PC-9 (cell line): ENCODE results near the gene LSR. TPM values are rescaled to one million over a fixed set of nuclear protein-coding genes. Genes with fewer than 3 reads are reported as not detected.

Experiments
- BruUV-seq: library from RNA; stranded (reverse); fragments of 400-500 nt; replicated peaks from 2 replicates; lab custom pipeline; 2021; lab: Mats Ljungman, UMichigan
- CTCF ChIA-PET: fragments of 300-600 bp; sonication (Branson Sonifier 250); formaldehyde crosslinking; loops from one replicate; lab custom pipeline; 2022; ENCODE audit warnings: antibody characterized with exemption; lab: Charles Lee
- POLR2A ChIA-PET: fragments of 300-600 bp; sonication (Branson Sonifier 250); formaldehyde crosslinking; loops from one replicate; lab custom pipeline; 2022; ENCODE audit warnings: antibody characterized with exemption; ENCODE audit not compliant: unreplicated experiment; lab: Charles Lee
- DNase-seq, 2 experiments: peaks; one replicate each; pipeline versions ENCODE4 v3.0.0 to v3.0.0-alpha.2; 2015 to 2022; ENCODE audit warnings: mixed read lengths in 1 of 2
- H2AFZ ChIP-seq: fragments of 200-600 bp; sonication (generic); 2 replicates; pipeline ENCODE4 v1.8.1; 2017; ENCODE audit warnings: antibody characterized with exemption
- H3F3A ChIP-seq: fragments of 200-600 bp; sonication (generic); 2 replicates; pipeline ENCODE4 v1.8.1; 2017; ENCODE audit warnings: antibody characterized with exemption, mild to moderate bottlenecking, low read depth; ENCODE audit not compliant: insufficient read depth
- H3K27ac ChIP-seq: fragments of 200-600 bp; sonication (generic); 2 replicates; pipeline ENCODE4 v1.6.1; 2016; ENCODE audit warnings: mixed run types
- H3K27me3 ChIP-seq: fragments of 200-600 bp; sonication (generic); 2 replicates; pipeline ENCODE4 v1.6.1; 2016; ENCODE audit warnings: low read depth, mixed run types; ENCODE audit not compliant: insufficient read depth
- H3K36me3 ChIP-seq: fragments of 200-600 bp; sonication (generic); 2 replicates; pipeline ENCODE4 v1.6.1; 2016; ENCODE audit warnings: low read depth, mixed run types
- H3K4me1 ChIP-seq: fragments of 200-600 bp; sonication (generic); replicated peaks from 2 replicates; pipeline ENCODE4 v1.6.1; 2016; ENCODE audit warnings: mixed run types; ENCODE audit not compliant: insufficient read depth
- H3K4me2 ChIP-seq: fragments of 200-600 bp; sonication (generic); 2 replicates; pipeline ENCODE4 v1.6.1; 2017; ENCODE audit warnings: mixed run types
- H3K4me3 ChIP-seq: fragments of 200-600 bp; sonication (generic); 2 replicates; pipeline ENCODE4 v1.6.1; 2016; ENCODE audit warnings: mixed run types
- H3K79me2 ChIP-seq: fragments of 200-600 bp; sonication (generic); 2 replicates; pipeline ENCODE4 v1.6.1; 2017; ENCODE audit warnings: low read depth, mixed run types
- H3K9me2 ChIP-seq: fragments of 200-600 bp; sonication (generic); 2 replicates; pipeline ENCODE4 v1.8.1; 2017; ENCODE audit warnings: mild to moderate bottlenecking; ENCODE audit not compliant: insufficient read depth
- H3K9me3 ChIP-seq: fragments of 200-600 bp; sonication (generic); 2 replicates; pipeline ENCODE4 v1.8.1; 2016; ENCODE audit warnings: low read depth; ENCODE audit not compliant: insufficient read depth
- H4K20me1 ChIP-seq: fragments of 200-600 bp; sonication (generic); 2 replicates; pipeline ENCODE4 v1.8.1; 2017; ENCODE audit not compliant: insufficient read depth
- EZH2 ChIP-seq: fragments of 200-600 bp; sonication (generic); IDR thresholded peaks from 2 replicates; pipeline ENCODE4 v1.8.0; 2017; ENCODE audit warnings: antibody characterized with exemption, low read depth
- intact Hi-C: fragments of 100-400 bp; cut with micrococcal nuclease; formaldehyde crosslinking; loops from one replicate; pipeline ENCODE4 v1.10.0; 2022; ENCODE audit not compliant: unreplicated experiment
- total RNA-seq: library from RNA; stranded (reverse); gene quantifications from 2 replicates; pipeline ENCODE4 v1.2.3, GENCODE V29; 2021
- TF ChIP-seq, protein P1 (sequence below): fragments of 200-600 bp; sonication (generic); conservative IDR thresholded peaks from 2 replicates; pipeline ENCODE4 v1.6.1; 2017; ENCODE audit warnings: mixed run types, antibody characterized with exemption, mild to moderate bottlenecking, moderate library complexity

Gene LSR
- total RNA-seq, 1 experiment from 2014 or later = 145 TPM

DNA sequence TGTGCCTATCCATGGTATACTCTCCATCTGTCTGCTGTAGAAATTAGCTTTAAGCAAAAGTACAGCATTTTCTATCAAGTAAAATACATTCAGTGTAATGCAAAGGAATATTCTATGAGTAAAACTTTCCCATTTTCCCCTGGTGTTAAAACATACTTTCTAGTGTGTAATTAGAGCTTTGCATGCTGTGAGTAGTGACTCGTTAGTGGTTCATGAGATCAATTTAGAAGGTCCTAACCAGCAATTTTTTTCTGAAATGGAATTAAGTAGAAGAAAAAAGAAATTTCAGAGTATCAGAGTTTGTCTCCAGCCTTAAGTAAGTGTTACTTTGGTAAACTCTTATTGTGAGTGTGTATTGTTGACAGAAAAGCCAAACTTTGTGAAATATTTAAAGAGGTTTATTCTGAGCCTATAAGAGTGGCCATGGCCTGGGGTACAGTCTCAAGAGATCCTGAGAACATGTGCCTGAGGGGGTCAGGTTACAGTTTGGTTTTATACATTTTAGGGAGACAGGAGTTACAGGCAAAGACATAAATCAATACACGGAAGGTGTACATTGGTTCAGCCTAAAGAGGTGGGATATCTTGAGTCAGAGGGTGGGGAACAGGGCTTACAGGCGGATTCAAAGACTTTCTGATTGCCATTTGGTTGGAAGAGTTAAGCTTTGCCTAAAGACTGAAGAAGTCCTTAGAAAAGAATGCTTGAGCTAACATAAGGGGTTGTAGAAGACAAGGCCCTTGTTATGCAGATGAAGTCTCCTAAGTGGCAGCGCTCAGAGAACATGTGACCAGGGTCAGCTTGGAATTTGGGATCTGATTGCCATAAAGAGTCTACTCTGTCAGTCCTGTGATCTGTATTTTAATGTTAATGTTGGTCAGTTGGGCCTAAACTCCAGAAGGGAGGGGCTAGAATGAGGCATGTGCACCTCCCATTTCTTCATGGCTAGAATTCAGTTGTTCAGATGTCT lies 45.8 kb upstream of the LSR start:
- Histone ChIP-seq H3K79me2 (no peaks in the 10 kb centered on the region), H3K36me3 (no peaks in the 10 kb centered on the region), H3K27ac (no peak overlapping the region), H2AFZ (no peak overlapping the region), H3K9me2 (no peaks in the 10 kb centered on the region), H3K4me2 (no peak overlapping the region), H3K9me3 (no peaks in the 10 kb centered on the region), H4K20me1 (no peaks in the 10 kb centered on the region), H3K4me3 (no peak overlapping the region), H3K4me1 (peaks cover 12% of the 10 kb centered on the region), H3F3A (peaks cover 5% of the 10 kb centered on the region; the same call in 1 of the 2 replicates), H3K27me3 (no peaks in the 10 kb centered on the region)
- TF ChIP-seq, protein P1, sequence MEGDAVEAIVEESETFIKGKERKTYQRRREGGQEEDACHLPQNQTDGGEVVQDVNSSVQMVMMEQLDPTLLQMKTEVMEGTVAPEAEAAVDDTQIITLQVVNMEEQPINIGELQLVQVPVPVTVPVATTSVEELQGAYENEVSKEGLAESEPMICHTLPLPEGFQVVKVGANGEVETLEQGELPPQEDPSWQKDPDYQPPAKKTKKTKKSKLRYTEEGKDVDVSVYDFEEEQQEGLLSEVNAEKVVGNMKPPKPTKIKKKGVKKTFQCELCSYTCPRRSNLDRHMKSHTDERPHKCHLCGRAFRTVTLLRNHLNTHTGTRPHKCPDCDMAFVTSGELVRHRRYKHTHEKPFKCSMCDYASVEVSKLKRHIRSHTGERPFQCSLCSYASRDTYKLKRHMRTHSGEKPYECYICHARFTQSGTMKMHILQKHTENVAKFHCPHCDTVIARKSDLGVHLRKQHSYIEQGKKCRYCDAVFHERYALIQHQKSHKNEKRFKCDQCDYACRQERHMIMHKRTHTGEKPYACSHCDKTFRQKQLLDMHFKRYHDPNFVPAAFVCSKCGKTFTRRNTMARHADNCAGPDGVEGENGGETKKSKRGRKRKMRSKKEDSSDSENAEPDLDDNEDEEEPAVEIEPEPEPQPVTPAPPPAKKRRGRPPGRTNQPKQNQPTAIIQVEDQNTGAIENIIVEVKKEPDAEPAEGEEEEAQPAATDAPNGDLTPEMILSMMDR = no peak
- no peak for TF ChIP-seq EZH2
- BruUV-seq = no TSS peak
- intact Hi-C loops = no loop called here
- ChIA-PET CTCF (no interaction called here), POLR2A (interaction anchor here (0.7 kb wide), 1 partner anchor 308 kb away, joined by 7 read pairs; no protein-coding TSS in a partner anchor)
- DNase-seq = no peak

DNA sequence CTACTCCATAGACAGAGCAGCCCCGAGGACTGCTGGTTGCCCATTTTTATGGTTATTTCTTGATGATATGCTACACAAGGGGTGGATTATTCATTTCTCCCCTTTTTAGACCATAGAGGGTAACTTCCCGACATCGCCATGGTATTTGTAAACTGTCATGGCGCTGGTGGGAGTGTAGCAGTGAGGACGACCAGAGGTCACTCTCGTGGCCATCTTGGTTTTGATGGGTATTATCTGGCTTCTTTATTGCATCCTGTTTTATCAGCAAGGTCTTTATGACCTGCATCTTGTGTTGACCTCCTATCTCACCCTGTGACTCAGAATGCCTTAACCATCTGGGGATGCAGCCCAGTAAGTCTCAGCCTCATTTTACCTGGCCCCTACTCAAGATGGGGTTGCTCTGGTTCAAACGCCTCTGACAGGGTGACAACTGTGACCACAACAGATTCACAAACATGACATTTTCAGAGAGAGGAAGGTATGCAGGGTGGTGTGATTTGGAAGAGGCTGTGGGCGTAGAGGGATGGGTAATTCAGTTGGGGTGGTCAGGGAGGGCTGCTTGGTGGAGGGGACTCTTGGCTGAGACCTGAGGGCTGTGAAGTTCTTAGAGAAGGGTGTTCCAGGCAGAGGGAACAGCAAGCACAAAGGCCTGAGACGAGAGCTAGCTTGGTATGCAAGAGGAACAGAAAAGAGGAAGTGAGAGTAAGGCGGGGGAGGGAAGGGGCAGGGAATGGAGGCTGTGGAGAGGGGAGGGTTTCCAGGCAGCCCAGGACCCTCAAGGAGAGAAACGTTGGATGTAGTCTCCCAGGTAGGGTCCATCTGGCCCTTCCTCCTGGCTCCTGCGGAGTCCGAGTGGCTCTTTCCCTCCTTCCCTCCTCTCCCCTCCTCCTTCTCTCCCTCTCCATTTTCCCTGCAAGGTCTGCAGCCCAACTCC lies 43.7 kb upstream of the LSR start:
- Histone ChIP-seq H2AFZ (no peak overlapping the region), H3F3A (peaks cover 8% of the 10 kb centered on the region; the same call in 1 of the 2 replicates), H3K27ac (no peak overlapping the region), H4K20me1 (no peaks in the 10 kb centered on the region), H3K4me2 (no peak overlapping the region), H3K4me3 (no peak overlapping the region), H3K9me3 (no peaks in the 10 kb centered on the region), H3K9me2 (no peaks in the 10 kb centered on the region), H3K36me3 (no peaks in the 10 kb centered on the region), H3K79me2 (no peaks in the 10 kb centered on the region), H3K27me3 (no peaks in the 10 kb centered on the region), H3K4me1 (peaks cover 14% of the 10 kb centered on the region)
- no peak for DNase-seq
- CTCF ChIA-PET = no interaction called here
- BruUV-seq = no TSS peak
- intact Hi-C loops = no loop called here
- POLR2A ChIA-PET = no interaction called here
- no peak for TF ChIP-seq EZH2

DNA sequence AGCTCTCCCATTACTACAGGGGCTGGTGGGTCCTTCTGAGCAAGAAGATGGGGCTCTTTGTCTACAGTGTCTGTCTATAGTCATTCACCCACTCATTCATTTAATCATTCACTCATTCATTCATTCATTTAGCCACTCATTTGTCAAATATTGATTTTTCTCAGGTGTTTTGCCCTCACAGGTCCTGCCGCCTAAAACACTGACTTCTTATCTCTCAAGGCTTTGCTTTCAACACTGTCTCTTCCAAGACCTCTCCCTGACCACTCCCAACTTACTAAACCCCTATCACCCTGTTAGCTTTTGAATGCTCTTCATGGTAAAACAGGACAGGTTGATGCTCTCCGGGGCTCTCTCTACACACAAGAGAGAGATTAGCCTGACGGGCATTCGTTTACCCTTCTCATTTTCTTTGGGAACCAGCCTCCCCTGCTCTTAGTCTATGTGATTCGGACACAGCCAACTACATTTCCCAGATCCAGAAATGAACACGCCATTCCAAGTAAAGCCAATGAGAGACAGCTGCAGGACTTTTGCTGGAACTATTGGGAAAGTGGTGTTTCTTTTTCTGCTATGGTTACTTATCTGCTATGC lies 43.0 kb upstream of the LSR start:
- TF ChIP-seq EZH2 = no peak
- TF ChIP-seq, protein P1 = no peak
- intact Hi-C loops = no loop called here
- Histone ChIP-seq H3K27me3 (no peaks in the 10 kb centered on the region), H3K27ac (no peak overlapping the region), H3K36me3 (no peaks in the 10 kb centered on the region), H3K4me1 (peaks cover 14% of the 10 kb centered on the region), H3K9me2 (no peaks in the 10 kb centered on the region), H3K4me3 (no peak overlapping the region), H3K9me3 (no peaks in the 10 kb centered on the region), H2AFZ (no peak overlapping the region), H3F3A (peaks cover 12% of the 10 kb centered on the region; the same call in 1 of the 2 replicates), H3K79me2 (no peaks in the 10 kb centered on the region), H4K20me1 (no peaks in the 10 kb centered on the region), H3K4me2 (no peak overlapping the region)
- DNase-seq = no peak
- BruUV-seq = no TSS peak
- CTCF ChIA-PET = no interaction called here
- POLR2A ChIA-PET = no interaction called here
